Tibial artery (tissue), 4 donors: ENCODE results near the gene MAP2K4.

Source experiments
- DNase-seq, 2 donors: peaks; one replicate each; pipeline ENCODE4 v3.0.0-alpha.2; 2019
- H3K27ac ChIP-seq, 2 donors: fragments of 200-600 bp; sonication (generic) in 1 of 2; 1 replicate in 1 of 2; 2 replicates in 1 of 2; pipeline ENCODE4 v1.5.1; 2018 to 2019; ENCODE audit warnings: mild to moderate bottlenecking in 1 of 2
- H3K27me3 ChIP-seq, 2 donors: fragments of 200-600 bp; sonication (generic) in 1 of 2; one replicate each; pipeline versions ENCODE4 v1.5.1 to v1.6.0; 2016 to 2019
- H3K36me3 ChIP-seq, 3 donors: fragments of 200-600 bp; sonication (generic) in 2 of 3; one replicate each; pipeline ENCODE4 v1.5.1; 2016 to 2019; ENCODE audit warnings: mild to moderate bottlenecking in 2 of 3
- H3K4me1 ChIP-seq, 4 donors: fragments of 200-600 bp; sonication (generic) in 2 of 4; 1 replicate in 3 of 4; 2 replicates in 1 of 4; pipeline ENCODE4 v1.5.1; 2016 to 2019
- H3K4me3 ChIP-seq, 2 donors: fragments of 200-600 bp; sonication (generic) in 1 of 2; 1 replicate in 1 of 2; 2 replicates in 1 of 2; pipeline ENCODE4 v1.5.1; 2018 to 2019; ENCODE audit warnings: mild to moderate bottlenecking in 2 of 2
- H3K9me3 ChIP-seq, 3 donors: fragments of 200-600 bp; sonication (generic) in 1 of 3; one replicate each; pipeline ENCODE4 v1.5.1; 2016 to 2019
- intact Hi-C: fragments of 100-400 bp; cut with DNase I; formaldehyde crosslinking; loops from one replicate; pipeline ENCODE4 v1.15.0; 2023; ENCODE audit warnings: low total_unique reads
- TF ChIP-seq, protein P1 (sequence below), 2 experiments: fragments of 200-600 bp in 1 of 2; fragments of 450-650 bp in 1 of 2; IDR thresholded peaks; one replicate each; pipeline ENCODE4 v1.5.1; 2017 to 2019; ENCODE audit warnings: antibody characterized with exemption in 2 of 2, mild to moderate bottlenecking in 1 of 2, moderate library complexity in 1 of 2

Gene MAP2K4

DNA sequence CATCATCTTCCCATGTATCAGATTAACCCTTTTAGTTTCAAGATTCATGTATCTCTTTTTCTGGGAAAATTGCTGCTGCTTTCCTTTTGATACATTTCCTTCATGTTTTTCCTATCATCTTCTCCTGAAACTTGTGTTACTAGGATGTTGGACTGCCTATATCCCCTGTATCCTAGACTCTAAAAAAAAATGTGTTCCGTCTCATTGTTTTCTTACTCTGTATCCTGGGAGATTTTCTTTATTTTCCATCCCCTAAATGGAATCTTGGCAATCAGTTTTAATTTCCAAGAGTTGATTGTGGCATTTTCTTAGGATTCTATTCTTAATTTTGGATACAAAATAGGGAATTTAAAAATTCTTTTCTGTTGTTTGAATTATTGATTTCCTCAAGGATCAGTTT is 36.8 kb downstream of the MAP2K4 start:
- TF ChIP-seq, protein P1, sequence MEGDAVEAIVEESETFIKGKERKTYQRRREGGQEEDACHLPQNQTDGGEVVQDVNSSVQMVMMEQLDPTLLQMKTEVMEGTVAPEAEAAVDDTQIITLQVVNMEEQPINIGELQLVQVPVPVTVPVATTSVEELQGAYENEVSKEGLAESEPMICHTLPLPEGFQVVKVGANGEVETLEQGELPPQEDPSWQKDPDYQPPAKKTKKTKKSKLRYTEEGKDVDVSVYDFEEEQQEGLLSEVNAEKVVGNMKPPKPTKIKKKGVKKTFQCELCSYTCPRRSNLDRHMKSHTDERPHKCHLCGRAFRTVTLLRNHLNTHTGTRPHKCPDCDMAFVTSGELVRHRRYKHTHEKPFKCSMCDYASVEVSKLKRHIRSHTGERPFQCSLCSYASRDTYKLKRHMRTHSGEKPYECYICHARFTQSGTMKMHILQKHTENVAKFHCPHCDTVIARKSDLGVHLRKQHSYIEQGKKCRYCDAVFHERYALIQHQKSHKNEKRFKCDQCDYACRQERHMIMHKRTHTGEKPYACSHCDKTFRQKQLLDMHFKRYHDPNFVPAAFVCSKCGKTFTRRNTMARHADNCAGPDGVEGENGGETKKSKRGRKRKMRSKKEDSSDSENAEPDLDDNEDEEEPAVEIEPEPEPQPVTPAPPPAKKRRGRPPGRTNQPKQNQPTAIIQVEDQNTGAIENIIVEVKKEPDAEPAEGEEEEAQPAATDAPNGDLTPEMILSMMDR (IDR thresholded peaks at IDR 0.05), result no peak

DNA sequence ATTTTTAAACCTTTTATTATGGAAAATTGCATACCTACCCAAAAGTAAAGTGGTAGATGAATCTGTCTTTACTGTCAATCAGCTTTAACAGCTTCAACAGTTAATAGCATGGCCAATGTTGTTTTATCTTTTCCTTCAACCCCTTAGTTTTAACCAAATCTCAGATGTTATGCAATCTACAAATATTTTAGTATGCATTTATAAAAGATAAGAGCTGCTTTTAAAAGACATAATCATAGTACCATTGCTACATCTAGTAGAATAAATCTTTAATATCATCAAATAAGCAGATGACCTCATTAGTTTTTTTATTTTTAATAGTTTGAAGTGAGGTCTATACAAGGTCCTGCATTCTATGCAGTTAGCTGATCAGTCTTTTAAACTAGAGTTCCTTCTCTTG is 37.9 kb downstream of the MAP2K4 start:
- Histone ChIP-seq H3K36me3 (peaks cover 0 to 4% (median 0%) of the 10 kb centered on the region in 3 donors), H3K27ac (no peak overlapping the region), H3K27me3 (no peaks in the 10 kb centered on the region), H3K4me3 (no peak overlapping the region), H3K9me3 (no peaks in the 10 kb centered on the region), H3K4me1 (peaks cover 0 to 45% (median 6%) of the 10 kb centered on the region in 4 donors)
- DNase-seq, result no peak
- TF ChIP-seq, protein P1 (IDR thresholded peaks at IDR 0.05), result no peak
- intact Hi-C loops, result no loop called here

More for the DNA sequence above, 36.8 kb downstream of the MAP2K4 start:
- no peak for DNase-seq
- no peak overlapping the region for H3K4me3 ChIP-seq
- H3K4me1 ChIP-seq, result peaks cover 0 to 55% (median 7%) of the 10 kb centered on the region in 4 donors
- peaks cover 0 to 4% (median 0%) of the 10 kb centered on the region in 3 donors for H3K36me3 ChIP-seq
- H3K27me3 ChIP-seq, result no peaks in the 10 kb centered on the region
- intact Hi-C loops, result no loop called here
- no peaks in the 10 kb centered on the region for H3K9me3 ChIP-seq
- no peak overlapping the region for H3K27ac ChIP-seq

DNA sequence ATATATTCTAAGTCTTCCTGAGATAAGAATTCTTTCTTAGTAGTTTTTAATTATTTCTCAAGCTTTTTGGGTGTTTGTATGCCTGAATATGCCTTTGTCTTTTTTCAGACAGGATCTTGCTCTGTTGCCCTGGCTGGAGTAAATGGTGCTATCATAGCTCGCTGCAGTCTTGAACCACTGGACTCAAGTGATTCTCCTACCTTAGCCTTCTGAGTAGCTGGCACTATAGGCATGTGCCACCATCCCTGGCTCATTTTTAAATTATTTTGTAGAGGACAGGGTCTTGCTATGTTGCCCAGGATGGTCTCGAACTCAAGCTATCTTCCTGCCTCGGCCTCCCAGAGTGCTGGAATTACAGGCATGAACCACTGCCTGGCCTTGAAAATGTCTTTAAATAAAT is 41.6 kb downstream of the MAP2K4 start:
- H3K4me1 ChIP-seq, result peaks cover 0 to 19% (median 4%) of the 10 kb centered on the region in 4 donors
- no peaks in the 10 kb centered on the region for H3K9me3 ChIP-seq
- DNase-seq, result no peak
- peaks cover under 1 to 13% (median 9%) of the 10 kb centered on the region in 3 donors for H3K36me3 ChIP-seq
- no peak overlapping the region for H3K27ac ChIP-seq
- no peaks in the 10 kb centered on the region for H3K27me3 ChIP-seq
- TF ChIP-seq, protein P1 (IDR thresholded peaks at IDR 0.05), result no peak
- no peak overlapping the region for H3K4me3 ChIP-seq
- intact Hi-C loops, result no loop called here

DNA sequence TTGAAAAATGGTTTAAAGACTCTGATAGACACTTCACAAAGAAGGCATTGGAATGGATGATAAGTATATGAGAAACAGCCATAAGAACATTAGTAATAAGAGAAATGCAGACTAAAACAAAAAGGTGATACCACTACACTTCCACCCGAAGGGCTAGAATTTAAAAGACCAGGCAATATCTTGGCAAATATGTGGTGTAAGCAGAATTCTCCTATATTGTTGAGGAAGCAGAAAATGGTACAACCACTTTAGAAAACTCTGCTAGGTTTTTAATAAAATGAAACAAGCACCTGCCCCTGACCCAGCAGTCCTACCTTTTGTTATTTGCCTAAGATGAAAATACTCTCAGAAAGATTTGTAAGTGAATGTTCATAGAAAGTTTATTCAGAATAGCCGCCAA is 43.7 kb downstream of the MAP2K4 start:
- TF ChIP-seq, protein P1 (IDR thresholded peaks at IDR 0.05), result no peak
- H3K4me1 ChIP-seq, result no peaks in the 10 kb centered on the region
- intact Hi-C loops, result no loop called here
- no peaks in the 10 kb centered on the region for H3K9me3 ChIP-seq
- H3K4me3 ChIP-seq, result no peak overlapping the region
- no peak for DNase-seq
- H3K27ac ChIP-seq, result no peak overlapping the region
- H3K36me3 ChIP-seq, result peaks cover 5 to 13% (median 9%) of the 10 kb centered on the region in 3 donors
- H3K27me3 ChIP-seq, result no peaks in the 10 kb centered on the region

DNA sequence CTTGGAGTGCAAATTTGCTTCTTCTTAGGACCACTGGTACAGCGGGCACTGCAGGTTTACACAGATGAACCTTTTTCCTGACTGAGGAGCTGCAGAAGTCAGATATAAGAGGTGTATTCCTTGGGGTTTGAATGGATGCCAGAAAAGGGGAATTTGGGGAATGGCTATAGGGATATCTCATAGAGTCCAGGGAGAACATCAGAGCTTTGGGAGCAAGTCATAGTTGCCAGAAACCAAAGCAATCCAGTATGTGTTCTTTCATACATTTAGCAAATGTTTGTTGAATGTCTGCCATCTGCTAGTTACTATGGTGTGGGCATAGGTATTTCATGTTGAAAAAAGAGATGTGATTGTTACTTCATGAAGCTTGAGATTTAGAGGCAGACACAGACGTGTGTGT is 46.8 kb downstream of the MAP2K4 start:
- Histone ChIP-seq H3K9me3 (no peaks in the 10 kb centered on the region), H3K27ac (no peak overlapping the region), H3K36me3 (peaks cover 5 to 10% (median 9%) of the 10 kb centered on the region in 3 donors), H3K4me1 (no peaks in the 10 kb centered on the region), H3K4me3 (no peak overlapping the region), H3K27me3 (no peaks in the 10 kb centered on the region)
- DNase-seq, result no peak
- TF ChIP-seq, protein P1 (IDR thresholded peaks at IDR 0.05), result no peak
- intact Hi-C loops, result no loop called here

DNA sequence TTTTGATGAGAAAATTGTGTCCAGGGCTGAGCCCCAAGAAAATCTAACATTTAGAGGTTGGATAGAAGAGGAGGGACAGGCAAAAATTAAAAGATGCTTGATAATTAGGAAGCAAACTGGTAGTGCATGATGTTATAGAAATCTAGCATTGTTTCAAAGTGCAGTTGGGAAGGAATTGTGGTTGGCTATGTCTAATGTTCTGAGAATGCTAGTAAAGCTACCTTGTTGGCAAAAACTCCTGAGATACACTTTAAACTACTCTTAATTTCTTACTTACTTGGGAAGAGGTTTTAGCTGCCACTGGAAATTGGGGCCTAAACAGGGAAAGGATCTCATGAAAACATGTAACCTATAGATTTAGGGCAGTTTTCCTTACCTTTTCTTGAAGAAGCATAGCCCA is 48.3 kb downstream of the MAP2K4 start:
- H3K4me3 ChIP-seq, result no peak overlapping the region
- H3K27me3 ChIP-seq, result no peaks in the 10 kb centered on the region
- no peaks in the 10 kb centered on the region for H3K4me1 ChIP-seq
- H3K36me3 ChIP-seq, result peaks cover 5 to 9% (median 8%) of the 10 kb centered on the region in 3 donors
- intact Hi-C loops, result no loop called here
- no peaks in the 10 kb centered on the region for H3K9me3 ChIP-seq
- no peak for DNase-seq
- no peak overlapping the region for H3K27ac ChIP-seq
- TF ChIP-seq, protein P1 (IDR thresholded peaks at IDR 0.05), result no peak
